Smooth muscle cell (in vitro differentiated cells): ENCODE results near the gene MRPS15. TPM values are rescaled to one million over a fixed set of nuclear protein-coding genes. Genes with fewer than 3 reads are reported as not detected.

Source experiments
- DNase-seq: peaks from one replicate; lab custom pipeline; 2025; ENCODE audit not compliant: unreplicated experiment; lab: John Stamatoyannopoulos, UW
- H2AFZ ChIP-seq: fragments of 200-600 bp; sonication (generic); 2 replicates; pipeline ENCODE4 v1.6.0; 2016; ENCODE audit warnings: antibody characterized with exemption, low read depth, mild to moderate bottlenecking
- H3F3A ChIP-seq: fragments of 200-600 bp; sonication (generic); 2 replicates; pipeline ENCODE4 v1.6.0; 2017; ENCODE audit warnings: antibody characterized with exemption, low read depth
- H3K27ac ChIP-seq: fragments of 200-600 bp; sonication (generic); 2 replicates; pipeline ENCODE4 v1.5.1; 2016; ENCODE audit warnings: low read depth, mild to moderate bottlenecking
- H3K27me3 ChIP-seq: fragments of 200-600 bp; sonication (generic); 2 replicates; pipeline ENCODE4 v1.6.1; 2016; ENCODE audit warnings: low read depth, mild to moderate bottlenecking
- H3K36me3 ChIP-seq: fragments of 200-600 bp; sonication (generic); 2 replicates; pipeline ENCODE4 v1.5.1; 2016; ENCODE audit warnings: low read depth
- H3K4me1 ChIP-seq: fragments of 200-600 bp; sonication (generic); 2 replicates; pipeline ENCODE4 v1.5.1; 2016; ENCODE audit warnings: low read depth
- H3K4me2 ChIP-seq: fragments of 200-600 bp; sonication (generic); 2 replicates; pipeline ENCODE4 v1.6.0; 2016; ENCODE audit warnings: mild to moderate bottlenecking
- H3K4me3 ChIP-seq: fragments of 200-600 bp; sonication (generic); 2 replicates; pipeline ENCODE4 v1.5.1; 2016; ENCODE audit warnings: mild to moderate bottlenecking
- H3K79me2 ChIP-seq: fragments of 200-600 bp; sonication (generic); 2 replicates; pipeline ENCODE4 v1.6.0; 2016; ENCODE audit warnings: low read depth, mild to moderate bottlenecking
- H3K9ac ChIP-seq: fragments of 200-600 bp; sonication (generic); 2 replicates; pipeline ENCODE4 v1.6.0; 2016; ENCODE audit warnings: low read depth
- H3K9me3 ChIP-seq: fragments of 200-600 bp; sonication (generic); replicated peaks from 2 replicates; pipeline ENCODE4 v1.5.1; 2016; ENCODE audit warnings: low read depth
- H4K20me1 ChIP-seq: fragments of 200-600 bp; sonication (generic); 2 replicates; pipeline ENCODE4 v1.6.0; 2016; ENCODE audit warnings: low read depth
- WGBS: methylation state at CpG from one replicate; pipeline ENCODE4 v1.1.7; 2016; ENCODE audit warnings: low lambda C conversion rate; 5-methylcytosine and 5-hydroxymethylcytosine counted together
- polyA plus RNA-seq: library from polyadenylated mRNA; unstranded; fragments of >200 nt; fragmentation: Nextera tagmentation; extraction: Ambion mirVana; gene quantifications from 2 replicates; pipeline ENCODE4 v1.2.1, GENCODE V29; 2016
- total RNA-seq: library from RNA; depleted of rRNA; stranded (reverse); fragments of >200 nt; gene quantifications from 2 replicates; pipeline ENCODE4 v1.2.3, GENCODE V29; 2014
- TF ChIP-seq, protein P1 (sequence below): fragments of 200-600 bp; sonication (generic); IDR thresholded peaks from 2 replicates; pipeline ENCODE4 v1.5.1; 2017; ENCODE audit warnings: borderline replicate concordance, mild to moderate bottlenecking, antibody characterized with exemption; ENCODE audit not compliant: insufficient read depth, poor library complexity, severe bottlenecking

Gene MRPS15
- total and polyA plus RNA-seq, 2 experiments from 2014 or later, result 78.3 to 141 TPM

DNA sequence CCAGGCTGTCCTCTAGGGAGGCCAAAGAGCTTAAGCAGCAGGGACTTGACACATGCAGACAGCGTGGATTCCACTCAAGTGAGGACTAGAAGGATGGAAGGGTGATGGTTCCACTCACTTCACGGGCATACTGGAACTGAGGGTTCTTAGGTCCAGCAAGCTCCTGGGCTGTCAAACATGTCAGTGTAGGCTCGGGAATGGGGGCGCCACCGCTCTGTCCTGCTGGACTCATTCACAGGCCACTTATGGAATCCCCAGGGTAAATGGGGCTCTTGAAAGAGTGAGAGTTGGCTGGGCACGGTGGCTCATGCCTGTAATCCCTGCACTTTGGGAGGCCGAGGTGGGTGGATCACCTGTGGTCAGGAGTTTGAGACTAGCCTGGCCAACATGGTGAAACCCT lies 46.2 kb upstream of the MRPS15 start:
- H3K27ac ChIP-seq, result no peak overlapping the region
- no peak for DNase-seq
- no peak overlapping the region for H3K4me3 ChIP-seq
- no peak overlapping the region for H2AFZ ChIP-seq
- WGBS, result 86% methylated on average over 7 of the region's 7 CpGs
- TF ChIP-seq, protein P1, sequence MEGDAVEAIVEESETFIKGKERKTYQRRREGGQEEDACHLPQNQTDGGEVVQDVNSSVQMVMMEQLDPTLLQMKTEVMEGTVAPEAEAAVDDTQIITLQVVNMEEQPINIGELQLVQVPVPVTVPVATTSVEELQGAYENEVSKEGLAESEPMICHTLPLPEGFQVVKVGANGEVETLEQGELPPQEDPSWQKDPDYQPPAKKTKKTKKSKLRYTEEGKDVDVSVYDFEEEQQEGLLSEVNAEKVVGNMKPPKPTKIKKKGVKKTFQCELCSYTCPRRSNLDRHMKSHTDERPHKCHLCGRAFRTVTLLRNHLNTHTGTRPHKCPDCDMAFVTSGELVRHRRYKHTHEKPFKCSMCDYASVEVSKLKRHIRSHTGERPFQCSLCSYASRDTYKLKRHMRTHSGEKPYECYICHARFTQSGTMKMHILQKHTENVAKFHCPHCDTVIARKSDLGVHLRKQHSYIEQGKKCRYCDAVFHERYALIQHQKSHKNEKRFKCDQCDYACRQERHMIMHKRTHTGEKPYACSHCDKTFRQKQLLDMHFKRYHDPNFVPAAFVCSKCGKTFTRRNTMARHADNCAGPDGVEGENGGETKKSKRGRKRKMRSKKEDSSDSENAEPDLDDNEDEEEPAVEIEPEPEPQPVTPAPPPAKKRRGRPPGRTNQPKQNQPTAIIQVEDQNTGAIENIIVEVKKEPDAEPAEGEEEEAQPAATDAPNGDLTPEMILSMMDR, result no peak
- H4K20me1 ChIP-seq, result no peaks in the 10 kb centered on the region
- no peaks in the 10 kb centered on the region for H3K27me3 ChIP-seq
- H3K4me2 ChIP-seq, result no peak overlapping the region
- H3K9ac ChIP-seq, result no peak overlapping the region
- no peaks in the 10 kb centered on the region for H3K79me2 ChIP-seq
- no peaks in the 10 kb centered on the region for H3K4me1 ChIP-seq
- H3K36me3 ChIP-seq, result no peaks in the 10 kb centered on the region
- H3F3A ChIP-seq, result no peaks in the 10 kb centered on the region
- no peaks in the 10 kb centered on the region for H3K9me3 ChIP-seq

DNA sequence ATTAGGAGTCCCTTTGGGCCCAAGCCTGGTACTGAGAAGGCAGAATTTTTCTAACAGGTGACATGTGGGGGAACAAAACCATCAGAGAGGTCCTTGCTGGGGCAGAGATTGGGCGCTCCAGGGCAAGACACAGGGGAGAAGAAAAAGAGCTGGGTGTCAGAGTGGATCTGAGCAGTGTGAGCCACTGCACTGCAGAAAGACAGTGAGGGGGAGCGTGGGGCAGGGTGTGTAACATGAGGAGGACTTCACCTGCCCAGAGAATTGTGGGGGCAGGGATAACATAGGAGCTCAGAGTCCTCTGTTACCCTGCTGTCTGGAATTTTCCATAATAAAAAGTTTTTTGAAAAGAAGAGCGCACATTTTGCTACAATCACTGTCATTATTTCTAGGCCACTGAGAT lies 44.1 kb upstream of the MRPS15 start:
- Histone ChIP-seq H3K9me3 (no peaks in the 10 kb centered on the region), H4K20me1 (no peaks in the 10 kb centered on the region), H3K79me2 (no peaks in the 10 kb centered on the region), H3F3A (no peaks in the 10 kb centered on the region), H3K4me1 (no peaks in the 10 kb centered on the region), H3K27me3 (peaks cover 7% of the 10 kb centered on the region), H3K36me3 (no peaks in the 10 kb centered on the region), H2AFZ (no peak overlapping the region), H3K4me3 (no peak overlapping the region), H3K4me2 (no peak overlapping the region), H3K27ac (no peak overlapping the region), H3K9ac (no peak overlapping the region)
- no peak for DNase-seq
- WGBS, result 100% methylated on average over 3 of the region's 3 CpGs
- TF ChIP-seq, protein P1, result no peak

DNA sequence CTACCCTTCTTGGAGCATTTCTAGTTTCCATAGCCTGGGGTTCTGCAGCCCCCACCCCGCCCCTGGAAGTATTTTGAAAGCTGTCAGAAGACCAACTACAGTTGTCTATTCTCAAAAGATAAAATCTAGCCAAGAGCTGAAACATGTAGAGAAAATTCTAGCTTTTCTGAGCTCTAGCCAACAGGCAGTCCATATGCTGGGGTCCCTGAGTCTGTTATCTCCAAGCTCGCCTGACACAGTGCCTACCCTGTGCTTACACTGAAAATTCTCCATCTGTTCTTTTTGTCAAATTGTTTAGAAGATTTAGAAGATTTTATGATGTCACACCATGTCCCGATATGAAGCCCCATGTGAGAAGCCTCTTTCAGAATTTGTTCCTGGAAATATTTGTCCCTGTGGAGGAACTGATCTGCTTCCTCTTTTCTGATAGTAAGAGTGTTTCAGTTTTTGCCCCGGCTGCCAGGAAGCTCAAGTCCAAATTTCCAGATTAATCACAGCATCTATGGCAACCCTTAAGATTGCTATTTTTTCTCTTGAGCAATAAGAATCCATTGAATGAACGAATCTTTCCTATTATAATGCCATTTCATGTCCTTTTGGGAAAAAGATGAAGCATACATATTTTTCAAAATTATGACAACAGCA lies 42.2 kb upstream of the MRPS15 start:
- H2AFZ ChIP-seq, result no peak overlapping the region
- H3K4me2 ChIP-seq, result no peak overlapping the region
- H3K27ac ChIP-seq, result no peak overlapping the region
- peaks cover 14% of the 10 kb centered on the region for H3K27me3 ChIP-seq
- H3K36me3 ChIP-seq, result no peaks in the 10 kb centered on the region
- no peaks in the 10 kb centered on the region for H3F3A ChIP-seq
- no peaks in the 10 kb centered on the region for H4K20me1 ChIP-seq
- no peaks in the 10 kb centered on the region for H3K79me2 ChIP-seq
- no peak overlapping the region for H3K4me3 ChIP-seq
- no peaks in the 10 kb centered on the region for H3K4me1 ChIP-seq
- 83% methylated on average over 5 of the region's 5 CpGs for WGBS
- no peak overlapping the region for H3K9ac ChIP-seq
- DNase-seq, result no peak
- no peaks in the 10 kb centered on the region for H3K9me3 ChIP-seq
- TF ChIP-seq, protein P1, result no peak

DNA sequence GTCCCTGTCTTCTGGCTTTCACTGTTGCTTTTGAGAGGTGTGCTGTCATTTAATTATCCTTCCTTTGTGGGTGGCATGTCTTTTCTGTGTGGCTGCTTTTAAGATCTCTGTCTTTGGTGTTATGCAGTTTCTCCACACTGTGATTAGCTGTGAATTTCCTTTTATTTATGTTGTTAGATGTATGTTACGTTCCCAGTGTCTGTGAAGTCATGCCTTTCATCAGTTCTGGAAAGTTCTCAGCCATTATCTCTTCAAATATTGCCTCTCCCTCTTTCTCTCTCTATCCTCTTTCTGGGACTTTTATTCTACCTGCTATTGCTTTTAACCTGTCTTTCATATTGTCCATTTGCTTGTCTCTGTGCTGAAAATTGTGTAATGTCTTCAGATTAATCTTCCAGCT lies 39.5 kb upstream of the MRPS15 start:
- H2AFZ ChIP-seq, result no peak overlapping the region
- H3K79me2 ChIP-seq, result no peaks in the 10 kb centered on the region
- H3F3A ChIP-seq, result no peaks in the 10 kb centered on the region
- no peak overlapping the region for H3K9ac ChIP-seq
- H3K4me1 ChIP-seq, result no peaks in the 10 kb centered on the region
- H3K4me2 ChIP-seq, result no peak overlapping the region
- H3K27ac ChIP-seq, result no peak overlapping the region
- WGBS, result 55% methylated on average over 1 of the region's 1 CpG
- no peaks in the 10 kb centered on the region for H3K9me3 ChIP-seq
- no peaks in the 10 kb centered on the region for H4K20me1 ChIP-seq
- no peaks in the 10 kb centered on the region for H3K36me3 ChIP-seq
- H3K27me3 ChIP-seq, result peaks cover 14% of the 10 kb centered on the region
- no peak for DNase-seq
- TF ChIP-seq, protein P1, result no peak
- H3K4me3 ChIP-seq, result no peak overlapping the region
